H1 (cell line): Measurements from ENCODE around the gene HIVEP3.

Experiments used
- CTCF ChIP-seq, 3 experiments: IDR thresholded peaks; 1 replicate in 2 of 3; 2 replicates in 1 of 3; pipeline versions ENCODE4 v1.5.1 to v1.6.1; 2011; ENCODE audit warnings: low read length in 3 of 3, mild to moderate bottlenecking in 3 of 3, inconsistent platforms in 2 of 3, low read depth in 1 of 3, moderate library complexity in 1 of 3; ENCODE audit not compliant: insufficient read depth in 1 of 3; ENCODE audit errors: control extremely low read depth in 1 of 3
- EZH2 ChIP-seq: fragments of 200-600 bp; sonication (generic); IDR thresholded peaks from 2 replicates; pipeline ENCODE4 v1.7.1; 2012; ENCODE audit warnings: low read depth, mild to moderate bottlenecking, moderate library complexity, low read length, inconsistent platforms; ENCODE audit not compliant: severe bottlenecking
- POLR2A ChIP-seq, 2 experiments: IDR thresholded peaks; 1 replicate in 1 of 2; 2 replicates in 1 of 2; pipeline ENCODE4 v1.6.1; 2011; ENCODE audit warnings: low read depth in 2 of 2, low read length in 2 of 2, mild to moderate bottlenecking in 2 of 2; ENCODE audit errors: control extremely low read depth in 1 of 2
- SIN3A ChIP-seq, 2 experiments: IDR thresholded peaks in 1 of 2; conservative IDR thresholded peaks in 1 of 2; 2 replicates each; pipeline ENCODE4 v1.6.1; 2011 to 2012; ENCODE audit warnings: low read length in 2 of 2, improper control_type of control experiment in 1 of 2, low read depth in 1 of 2, mild to moderate bottlenecking in 1 of 2
- TCF12 ChIP-seq: IDR thresholded peaks from 2 replicates; pipeline ENCODE4 v1.6.1; 2011; ENCODE audit warnings: low read depth, mild to moderate bottlenecking, low read length
- USF2 ChIP-seq: IDR thresholded peaks from 2 replicates; pipeline ENCODE4 v1.6.1; 2011; ENCODE audit warnings: low read length, improper control_type of control experiment

DNA sequence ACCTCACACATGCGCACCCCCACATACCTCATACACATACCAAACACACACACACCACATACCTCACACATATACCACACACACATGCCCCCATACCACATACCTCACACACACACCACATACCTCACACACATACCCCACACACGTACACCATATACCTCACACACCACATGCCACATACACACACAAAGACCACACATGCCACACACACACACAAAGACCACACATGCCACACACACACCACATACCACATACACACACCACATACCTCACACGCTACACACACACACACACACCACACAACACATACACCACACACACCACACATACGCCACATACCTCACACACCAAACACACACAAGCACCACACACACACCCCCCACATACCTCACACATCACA is 30.0 kb downstream of the HIVEP3 start:
- TF ChIP-seq SIN3A (conservative IDR thresholded peaks at IDR 0.05 in 1 of 2, IDR thresholded peaks at IDR 0.05 in 1 of 2; ENCODE audit: low read depth in 1 of 2, low read length in 2 of 2) (no peak), CTCF (IDR thresholded peaks at IDR 0.05; ENCODE audit: control extremely low read depth in 1 of 3, insufficient read depth in 1 of 3, low read depth in 1 of 3, low read length in 3 of 3) (no peak), TCF12 (no peak), POLR2A (IDR thresholded peaks at IDR 0.05; ENCODE audit: control extremely low read depth in 1 of 2, low read depth in 2 of 2, low read length in 2 of 2) (no peak), USF2 (no peak), EZH2 (no peak)
